Heart left ventricle (tissue), 13 donors: ENCODE measurements around the gene CCDC192.

Source experiments
- CTCF ChIP-seq, 12 donors: fragments of 200-600 bp; sonication (generic) in 4 of 12; IDR thresholded peaks; one replicate each; pipeline versions ENCODE4 v1.5.0 to v1.8.0; 2018 to 2022; ENCODE audit warnings: antibody characterized with exemption in 12 of 12, mild to moderate bottlenecking in 5 of 12
- POLR2A ChIP-seq, 2 donors: fragments of 450-650 bp; IDR thresholded peaks; one replicate each; pipeline ENCODE4 v1.6.1; 2017; ENCODE audit warnings: antibody characterized with exemption in 2 of 2, mild to moderate bottlenecking in 2 of 2, moderate library complexity in 2 of 2
- donor health status: ischemic (EF 13 %, LVEDD 7.1; RV severe dilation, severe dysfunction).
- donor health status: DM: no; HTN: yes; CAD: no.
- donor health status: DM: no; HTN: no; CAD: no.
- donor health status: ischemic (EF 25% LVEDD 6.9; RV normal size, moderate dysfunction).
- donor health status: ischemic (EF 25% LVEDD 5.7; RV mildly dilated, moderate dysfunction).
- donor health status: ischemic (EF 35%, LVEDD 5.7; RV mildly dilated, moderate dysfunction).
- donor health status: nonischemic (EF 11% LVEDD 7.7; RV severe dilation, severe dysfunction).
- donor health status: DM: yes; HTN: yes; CAD: no.
- donor health status: PGD.
- donor health status: ischemic (EF 29% LVEDD 5.4; RV normal size, mild dysfunction).
- donor health status: nonischemic (EF 23%, LVEDD 6.1; RV moderate dilation, normal function).

GRCh38 chr5:127940854-127941253 lies 237.7 kb downstream of the CCDC192 start:
- TF ChIP-seq POLR2A (IDR thresholded peaks at IDR 0.05) (no peak), CTCF (IDR thresholded peaks at IDR 0.05) (no peak)
